Measurements from ENCODE around the gene PCNT. TPM values are rescaled to one million over a fixed set of nuclear protein-coding genes. Genes with fewer than 3 reads are reported as not detected.

The PCNT gene
- polyA plus RNA-seq, 1 donor from 2014 or later, result 28.2 TPM

DNA sequence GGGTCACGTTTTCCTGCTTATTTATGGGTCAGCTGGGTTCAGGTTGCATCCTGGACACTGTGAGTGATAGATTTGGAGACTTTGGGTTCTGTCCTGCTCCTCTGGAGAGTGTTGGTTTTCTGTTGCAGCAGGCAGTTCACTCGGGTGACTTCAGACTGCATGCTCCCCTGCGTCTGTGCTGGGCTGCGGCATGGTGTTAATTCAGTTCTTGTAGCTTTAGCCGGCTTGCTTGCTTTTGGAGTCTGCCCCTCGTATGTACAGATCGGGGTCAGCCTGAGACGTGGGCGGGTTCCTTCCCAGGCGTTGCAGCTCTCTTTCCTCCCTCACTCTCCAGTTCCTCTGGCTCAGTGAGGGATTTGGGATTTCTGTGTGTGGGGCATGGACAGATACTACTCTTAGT, 38.0 kb downstream of the PCNT start:
- H3K9me3 ChIP-seq (ENCODE audit: low read length), result no peaks in the 10 kb centered on the region
- TF ChIP-seq MXI1 (conservative IDR thresholded peaks at IDR 0.05; ENCODE audit: poor library complexity, severe bottlenecking) (no peak), POLR2AphosphoS5 (IDR thresholded peaks at IDR 0.05) (no peak), SMC3 (conservative IDR thresholded peaks at IDR 0.05; ENCODE audit: poor library complexity) (no peak), RAD21 (conservative IDR thresholded peaks at IDR 0.05) (no peak), EP300 (conservative IDR thresholded peaks at IDR 0.05; ENCODE audit: poor library complexity, severe bottlenecking) (no peak)
- TF ChIP-seq, protein P1, sequence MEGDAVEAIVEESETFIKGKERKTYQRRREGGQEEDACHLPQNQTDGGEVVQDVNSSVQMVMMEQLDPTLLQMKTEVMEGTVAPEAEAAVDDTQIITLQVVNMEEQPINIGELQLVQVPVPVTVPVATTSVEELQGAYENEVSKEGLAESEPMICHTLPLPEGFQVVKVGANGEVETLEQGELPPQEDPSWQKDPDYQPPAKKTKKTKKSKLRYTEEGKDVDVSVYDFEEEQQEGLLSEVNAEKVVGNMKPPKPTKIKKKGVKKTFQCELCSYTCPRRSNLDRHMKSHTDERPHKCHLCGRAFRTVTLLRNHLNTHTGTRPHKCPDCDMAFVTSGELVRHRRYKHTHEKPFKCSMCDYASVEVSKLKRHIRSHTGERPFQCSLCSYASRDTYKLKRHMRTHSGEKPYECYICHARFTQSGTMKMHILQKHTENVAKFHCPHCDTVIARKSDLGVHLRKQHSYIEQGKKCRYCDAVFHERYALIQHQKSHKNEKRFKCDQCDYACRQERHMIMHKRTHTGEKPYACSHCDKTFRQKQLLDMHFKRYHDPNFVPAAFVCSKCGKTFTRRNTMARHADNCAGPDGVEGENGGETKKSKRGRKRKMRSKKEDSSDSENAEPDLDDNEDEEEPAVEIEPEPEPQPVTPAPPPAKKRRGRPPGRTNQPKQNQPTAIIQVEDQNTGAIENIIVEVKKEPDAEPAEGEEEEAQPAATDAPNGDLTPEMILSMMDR (IDR thresholded peaks at IDR 0.05; ENCODE audit: poor library complexity, severe bottlenecking), result no peak
- TF ChIP-seq, protein P2, sequence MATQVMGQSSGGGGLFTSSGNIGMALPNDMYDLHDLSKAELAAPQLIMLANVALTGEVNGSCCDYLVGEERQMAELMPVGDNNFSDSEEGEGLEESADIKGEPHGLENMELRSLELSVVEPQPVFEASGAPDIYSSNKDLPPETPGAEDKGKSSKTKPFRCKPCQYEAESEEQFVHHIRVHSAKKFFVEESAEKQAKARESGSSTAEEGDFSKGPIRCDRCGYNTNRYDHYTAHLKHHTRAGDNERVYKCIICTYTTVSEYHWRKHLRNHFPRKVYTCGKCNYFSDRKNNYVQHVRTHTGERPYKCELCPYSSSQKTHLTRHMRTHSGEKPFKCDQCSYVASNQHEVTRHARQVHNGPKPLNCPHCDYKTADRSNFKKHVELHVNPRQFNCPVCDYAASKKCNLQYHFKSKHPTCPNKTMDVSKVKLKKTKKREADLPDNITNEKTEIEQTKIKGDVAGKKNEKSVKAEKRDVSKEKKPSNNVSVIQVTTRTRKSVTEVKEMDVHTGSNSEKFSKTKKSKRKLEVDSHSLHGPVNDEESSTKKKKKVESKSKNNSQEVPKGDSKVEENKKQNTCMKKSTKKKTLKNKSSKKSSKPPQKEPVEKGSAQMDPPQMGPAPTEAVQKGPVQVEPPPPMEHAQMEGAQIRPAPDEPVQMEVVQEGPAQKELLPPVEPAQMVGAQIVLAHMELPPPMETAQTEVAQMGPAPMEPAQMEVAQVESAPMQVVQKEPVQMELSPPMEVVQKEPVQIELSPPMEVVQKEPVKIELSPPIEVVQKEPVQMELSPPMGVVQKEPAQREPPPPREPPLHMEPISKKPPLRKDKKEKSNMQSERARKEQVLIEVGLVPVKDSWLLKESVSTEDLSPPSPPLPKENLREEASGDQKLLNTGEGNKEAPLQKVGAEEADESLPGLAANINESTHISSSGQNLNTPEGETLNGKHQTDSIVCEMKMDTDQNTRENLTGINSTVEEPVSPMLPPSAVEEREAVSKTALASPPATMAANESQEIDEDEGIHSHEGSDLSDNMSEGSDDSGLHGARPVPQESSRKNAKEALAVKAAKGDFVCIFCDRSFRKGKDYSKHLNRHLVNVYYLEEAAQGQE (IDR thresholded peaks at IDR 0.05; ENCODE audit: borderline replicate concordance), result no peak
- no peak overlapping the region for H3K4me2 ChIP-seq (ENCODE audit: low read length)
- H2AFZ ChIP-seq (ENCODE audit: low read depth, low read length), result no peak overlapping the region
- H4K20me1 ChIP-seq (ENCODE audit: insufficient read depth), result no peaks in the 10 kb centered on the region
- H3K79me2 ChIP-seq (replicated peaks; ENCODE audit: insufficient read depth, low read length), result no peaks in the 10 kb centered on the region
- no peak overlapping the region for H3K4me3 ChIP-seq (ENCODE audit: low read length)
- H3K9me2 ChIP-seq (ENCODE audit: insufficient read depth, low read length), result no peaks in the 10 kb centered on the region
- no peaks in the 10 kb centered on the region for H3F3A ChIP-seq (ENCODE audit: insufficient read depth, low read length, poor library complexity, severe bottlenecking)
- no peaks in the 10 kb centered on the region for H3K36me3 ChIP-seq (ENCODE audit: insufficient read depth, low read length)
- no peaks in the 10 kb centered on the region for H3K27me3 ChIP-seq (ENCODE audit: insufficient read depth, low read depth, low read length)
- no peak overlapping the region for H3K9ac ChIP-seq (ENCODE audit: low read length)
- H3K27ac ChIP-seq (ENCODE audit: low read length), result no peak overlapping the region

DNA sequence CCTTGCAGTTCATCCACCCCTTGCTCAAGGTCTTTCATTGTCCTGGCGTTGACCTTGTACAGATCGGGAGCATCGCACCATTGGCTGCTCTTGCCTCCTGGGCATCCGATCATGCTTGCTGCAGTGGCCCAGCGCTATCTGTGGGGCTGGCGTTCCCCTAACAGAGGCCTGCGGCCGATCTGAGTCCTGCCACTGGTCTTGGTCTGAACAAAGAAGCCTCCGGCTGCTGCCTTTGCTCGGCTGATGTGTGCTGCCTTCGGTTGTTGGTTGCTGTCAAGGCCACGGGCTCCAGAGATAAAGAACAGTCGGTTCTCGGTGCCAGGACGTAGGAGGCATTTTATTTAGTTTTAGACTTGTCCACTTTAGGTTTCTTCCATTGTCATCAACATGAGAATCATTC, 39.0 kb downstream of the PCNT start:
- Histone ChIP-seq H3K9ac (ENCODE audit: low read length) (no peak overlapping the region), H3K9me2 (ENCODE audit: insufficient read depth, low read length) (no peaks in the 10 kb centered on the region), H3K27me3 (ENCODE audit: insufficient read depth, low read depth, low read length) (no peaks in the 10 kb centered on the region), H3K4me3 (ENCODE audit: low read length) (no peak overlapping the region), H3K27ac (ENCODE audit: low read length) (no peak overlapping the region), H3K79me2 (replicated peaks; ENCODE audit: insufficient read depth, low read length) (no peaks in the 10 kb centered on the region), H2AFZ (ENCODE audit: low read depth, low read length) (no peak overlapping the region), H3K36me3 (ENCODE audit: insufficient read depth, low read length) (no peaks in the 10 kb centered on the region), H4K20me1 (ENCODE audit: insufficient read depth) (no peaks in the 10 kb centered on the region), H3F3A (ENCODE audit: insufficient read depth, low read length, poor library complexity, severe bottlenecking) (no peaks in the 10 kb centered on the region), H3K4me2 (ENCODE audit: low read length) (no peak overlapping the region), H3K9me3 (ENCODE audit: low read length) (no peaks in the 10 kb centered on the region)
- TF ChIP-seq TAF1 (IDR thresholded peaks at IDR 0.05; ENCODE audit: low read depth) (no peak), EP300 (conservative IDR thresholded peaks at IDR 0.05; ENCODE audit: poor library complexity, severe bottlenecking) (no peak), EZH2 (IDR thresholded peaks at IDR 0.05; ENCODE audit: borderline replicate concordance, insufficient read depth, low read length, poor library complexity, severe bottlenecking) (no peak)
- TF ChIP-seq, protein P2 (IDR thresholded peaks at IDR 0.05; ENCODE audit: borderline replicate concordance), result no peak
